ENCODE data around the gene MCC.
A peak's percentile ranks its signal among the peaks of the same experiment; 100 is the strongest.

MCC gene

GRCh38 chr5:112976432-112977309 lies 511.6 kb downstream of the MCC start, which contains the start of gene DCP2:
Gene DCP2 (plus strand): TSS chr5:112976798. CDS start chr5:112976934, 136 bp downstream.
- peak; percentile 100 for DNase-seq (ENCODE audit: low spot score)

GRCh38 chr5:112975721-112976431 lies 512.4 kb downstream of the MCC start:
- no peak for DNase-seq (ENCODE audit: low spot score)

- DNase-seq (ENCODE audit: low spot score) = no peak
Observed at GRCh38 chr5:112974901-112975300, 513.4 kb downstream of the MCC start.

- no peak for DNase-seq (ENCODE audit: low spot score)
Observed at GRCh38 chr5:112973904-112974303, 514.3 kb downstream of the MCC start.

- DNase-seq (ENCODE audit: low spot score) = no peak
Observed at GRCh38 chr5:112973036-112973435, 515.2 kb downstream of the MCC start.

All from SW480 (cell line).